ENCODE measurements around the gene SBK1.
"Not testable (repeated sequence)": the region's sequence is repeated elsewhere in the genome, so short reads cannot be mapped to it uniquely, and the experiment has no call there.

Gene SBK1

GRCh38 chr16:28291651-28292626 is at the start of gene SBK1:
Gene SBK1, plus strand, starts transcription at chr16:28292525. Its CDS starts 24,867 bp downstream, at chr16:28317392.
- DNase-seq (ENCODE audit: low read depth, low spot score), result no peak
- WGBS (ENCODE audit: insufficient coverage, insufficient read length), result no CpG with 5 or more reads among the region's 88 CpGs
- no peaks in the 10 kb centered on the region for H3K36me3 ChIP-seq (ENCODE audit: control insufficient read depth, insufficient read depth, low read length)
- H3K27me3 ChIP-seq (ENCODE audit: control insufficient read depth, insufficient read depth, low read length), result no peaks in the 10 kb centered on the region
- H3K9me3 ChIP-seq (ENCODE audit: control insufficient read depth, insufficient read depth, low read length), result no peaks in the 10 kb centered on the region
- no peak within 1 kb of the TSS for H3K27ac ChIP-seq (ENCODE audit: low read length)
- peak within 1 kb of the TSS; percentile 82 for H3K4me3 ChIP-seq (ENCODE audit: low read length)
- H3K4me1 ChIP-seq (ENCODE audit: control insufficient read depth, insufficient read depth, low read length), result 0 out of 2 replicates have a peak, but pooled peaks cover 2% of the 10 kb centered on the region

DNA sequence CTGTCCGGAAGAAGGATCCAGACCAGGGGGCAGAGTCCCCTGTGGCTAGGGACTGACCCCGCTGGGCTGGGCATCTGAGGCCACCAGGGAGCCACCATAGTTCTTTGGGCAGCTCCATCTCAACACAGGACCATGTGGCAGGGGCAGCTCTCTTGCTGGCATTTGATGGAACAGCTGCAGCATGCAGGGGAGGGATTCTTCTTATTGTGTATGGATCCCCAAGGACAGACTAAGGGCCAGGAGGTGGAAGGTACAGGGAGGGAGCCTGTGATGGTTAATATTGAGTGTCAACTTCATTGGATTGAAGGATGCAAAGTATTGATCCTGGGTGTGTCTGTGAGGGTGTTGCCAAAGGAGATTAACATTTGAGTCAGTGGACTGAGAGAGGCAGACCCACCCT is 42.8 kb upstream of the SBK1 start:
- not testable (repeated sequence) for H3K4me1 ChIP-seq (ENCODE audit: control insufficient read depth, insufficient read depth, low read length); DNase-seq (ENCODE audit: low read depth, low spot score); H3K4me3 ChIP-seq (ENCODE audit: low read length); H3K27ac ChIP-seq (ENCODE audit: low read length); H3K9me3 ChIP-seq (ENCODE audit: control insufficient read depth, insufficient read depth, low read length); H3K27me3 ChIP-seq (ENCODE audit: control insufficient read depth, insufficient read depth, low read length); H3K36me3 ChIP-seq (ENCODE audit: control insufficient read depth, insufficient read depth, low read length)
- no CpG with 5 or more reads among the region's 2 CpGs for WGBS (ENCODE audit: insufficient coverage, insufficient read length)

- no peak for DNase-seq (ENCODE audit: low read depth, low spot score)
- Histone ChIP-seq H3K4me3 (ENCODE audit: low read length) (no peak overlapping the region), H3K27ac (ENCODE audit: low read length) (no peak overlapping the region), H3K27me3 (ENCODE audit: control insufficient read depth, insufficient read depth, low read length) (no peaks in the 10 kb centered on the region), H3K36me3 (ENCODE audit: control insufficient read depth, insufficient read depth, low read length) (no peaks in the 10 kb centered on the region), H3K9me3 (ENCODE audit: control insufficient read depth, insufficient read depth, low read length) (no peaks in the 10 kb centered on the region), H3K4me1 (ENCODE audit: control insufficient read depth, insufficient read depth, low read length) (no peaks in the 10 kb centered on the region; the same call in 1 of the 2 replicates)
- no CpG with 5 or more reads among the region's 3 CpGs for WGBS (ENCODE audit: insufficient coverage, insufficient read length)
Measured at GRCh38 chr16:28250999-28251398, 41.3 kb upstream of the SBK1 start.

DNA sequence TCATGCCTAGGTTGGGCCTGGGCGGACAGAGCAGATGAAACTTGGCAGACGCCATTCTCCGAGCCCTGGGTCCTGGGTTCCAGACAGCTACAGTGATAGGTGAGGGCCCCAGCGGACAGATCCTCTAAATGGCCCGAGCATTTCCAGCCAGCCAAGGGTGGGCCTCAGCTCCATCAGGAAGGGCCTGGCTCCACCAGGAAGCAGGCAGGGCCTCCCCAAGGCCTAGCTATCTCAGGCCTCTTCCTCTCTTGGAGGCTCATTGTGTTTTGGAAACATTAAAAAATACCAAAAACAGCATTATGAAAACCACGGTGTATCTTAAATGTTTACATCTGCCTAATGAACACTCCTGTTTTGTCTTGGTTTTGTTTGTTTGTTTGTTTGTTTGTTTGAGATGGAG is 38.2 kb upstream of the SBK1 start:
- H3K27ac ChIP-seq (ENCODE audit: low read length), result no peak overlapping the region
- no peak overlapping the region for H3K4me3 ChIP-seq (ENCODE audit: low read length)
- no peaks in the 10 kb centered on the region for H3K36me3 ChIP-seq (ENCODE audit: control insufficient read depth, insufficient read depth, low read length)
- no CpG with 5 or more reads among the region's 6 CpGs for WGBS (ENCODE audit: insufficient coverage, insufficient read length)
- peaks cover 5% of the 10 kb centered on the region for H3K4me1 ChIP-seq (ENCODE audit: control insufficient read depth, insufficient read depth, low read length)
- no peaks in the 10 kb centered on the region; the same call in 1 of the 2 replicates for H3K27me3 ChIP-seq (ENCODE audit: control insufficient read depth, insufficient read depth, low read length)
- no peaks in the 10 kb centered on the region for H3K9me3 ChIP-seq (ENCODE audit: control insufficient read depth, insufficient read depth, low read length)
- DNase-seq (ENCODE audit: low read depth, low spot score), result no peak

DNA sequence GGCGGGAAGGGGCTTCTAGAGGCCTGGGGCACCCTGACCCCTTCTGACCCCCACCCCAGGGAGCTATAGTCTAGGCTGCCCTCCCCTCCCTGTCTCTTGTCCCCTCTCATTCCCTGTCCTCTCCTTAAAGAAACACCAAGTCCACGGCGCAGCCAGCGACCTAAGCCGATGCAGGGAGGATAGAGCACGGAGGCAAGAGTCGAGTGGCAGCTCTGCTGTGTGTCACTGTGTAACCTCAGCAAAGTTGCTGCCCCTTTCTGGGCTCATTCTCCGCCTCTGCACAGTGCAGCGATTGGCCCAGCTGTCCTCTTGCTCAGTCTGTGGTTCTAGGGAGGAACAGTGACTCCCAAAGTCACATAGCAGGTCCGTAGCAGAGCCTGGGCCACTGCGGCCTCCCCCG is 36.5 kb upstream of the SBK1 start:
- no peak overlapping the region for H3K4me3 ChIP-seq (ENCODE audit: low read length)
- H3K36me3 ChIP-seq (ENCODE audit: control insufficient read depth, insufficient read depth, low read length), result no peaks in the 10 kb centered on the region
- no peaks in the 10 kb centered on the region; the same call in 1 of the 2 replicates for H3K27me3 ChIP-seq (ENCODE audit: control insufficient read depth, insufficient read depth, low read length)
- H3K9me3 ChIP-seq (ENCODE audit: control insufficient read depth, insufficient read depth, low read length), result no peaks in the 10 kb centered on the region
- no peak for DNase-seq (ENCODE audit: low read depth, low spot score)
- H3K4me1 ChIP-seq (ENCODE audit: control insufficient read depth, insufficient read depth, low read length), result peaks cover 6% of the 10 kb centered on the region
- no peak overlapping the region for H3K27ac ChIP-seq (ENCODE audit: low read length)
- no CpG with 5 or more reads among the region's 12 CpGs for WGBS (ENCODE audit: insufficient coverage, insufficient read length)

DNA sequence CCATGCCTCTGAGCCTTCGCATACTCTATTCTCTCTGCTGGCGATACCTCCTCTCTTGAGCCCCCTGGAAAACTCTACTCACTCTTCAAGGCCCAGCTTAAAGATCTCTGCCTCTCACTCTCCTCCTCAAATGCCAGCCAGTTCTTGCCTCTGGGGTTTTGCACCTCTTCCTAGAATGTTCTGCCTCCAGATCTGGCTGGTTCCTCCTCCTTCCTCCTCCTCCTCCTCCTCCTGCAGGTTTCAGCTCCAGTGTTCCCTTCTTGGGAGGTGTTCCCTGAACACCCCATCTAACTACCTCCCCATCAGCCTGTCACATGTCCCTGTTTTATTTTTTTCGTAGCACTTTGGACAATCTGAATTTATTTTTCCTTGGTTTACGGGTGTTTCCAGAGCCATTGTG is 35.1 kb upstream of the SBK1 start:
- H3K9me3 ChIP-seq (ENCODE audit: control insufficient read depth, insufficient read depth, low read length), result no peaks in the 10 kb centered on the region
- WGBS (ENCODE audit: insufficient coverage, insufficient read length), result no CpG with 5 or more reads among the region's 4 CpGs
- H3K4me1 ChIP-seq (ENCODE audit: control insufficient read depth, insufficient read depth, low read length), result peaks cover 6% of the 10 kb centered on the region
- DNase-seq (ENCODE audit: low read depth, low spot score), result no peak
- no peaks in the 10 kb centered on the region; the same call in 1 of the 2 replicates for H3K27me3 ChIP-seq (ENCODE audit: control insufficient read depth, insufficient read depth, low read length)
- H3K27ac ChIP-seq (ENCODE audit: low read length), result no peak overlapping the region
- no peaks in the 10 kb centered on the region for H3K36me3 ChIP-seq (ENCODE audit: control insufficient read depth, insufficient read depth, low read length)
- H3K4me3 ChIP-seq (ENCODE audit: low read length), result no peak overlapping the region

GRCh38 chr16:28258567-28258966 is 33.8 kb upstream of the SBK1 start:
- Histone ChIP-seq H3K36me3 (ENCODE audit: control insufficient read depth, insufficient read depth, low read length) (no peaks in the 10 kb centered on the region), H3K4me1 (ENCODE audit: control insufficient read depth, insufficient read depth, low read length) (peaks cover 6% of the 10 kb centered on the region), H3K4me3 (ENCODE audit: low read length) (no peak overlapping the region), H3K27ac (ENCODE audit: low read length) (no peak overlapping the region), H3K9me3 (ENCODE audit: control insufficient read depth, insufficient read depth, low read length) (no peaks in the 10 kb centered on the region), H3K27me3 (ENCODE audit: control insufficient read depth, insufficient read depth, low read length) (no peaks in the 10 kb centered on the region; the same call in 1 of the 2 replicates)
- DNase-seq (ENCODE audit: low read depth, low spot score), result no peak
- WGBS (ENCODE audit: insufficient coverage, insufficient read length), result no CpG with 5 or more reads among the region's 18 CpGs

- H3K4me1 ChIP-seq (ENCODE audit: control insufficient read depth, insufficient read depth, low read length), result peaks cover 6% of the 10 kb centered on the region
- DNase-seq (ENCODE audit: low read depth, low spot score), result no peak
- H3K27ac ChIP-seq (ENCODE audit: low read length), result no peak overlapping the region
- no CpG with 5 or more reads among the region's 29 CpGs for WGBS (ENCODE audit: insufficient coverage, insufficient read length)
- H3K9me3 ChIP-seq (ENCODE audit: control insufficient read depth, insufficient read depth, low read length), result no peaks in the 10 kb centered on the region
- H3K27me3 ChIP-seq (ENCODE audit: control insufficient read depth, insufficient read depth, low read length), result no peaks in the 10 kb centered on the region; the same call in 1 of the 2 replicates
- no peak overlapping the region for H3K4me3 ChIP-seq (ENCODE audit: low read length)
- H3K36me3 ChIP-seq (ENCODE audit: control insufficient read depth, insufficient read depth, low read length), result no peaks in the 10 kb centered on the region
Measured at GRCh38 chr16:28259091-28259780, 33.1 kb upstream of the SBK1 start.

DNA sequence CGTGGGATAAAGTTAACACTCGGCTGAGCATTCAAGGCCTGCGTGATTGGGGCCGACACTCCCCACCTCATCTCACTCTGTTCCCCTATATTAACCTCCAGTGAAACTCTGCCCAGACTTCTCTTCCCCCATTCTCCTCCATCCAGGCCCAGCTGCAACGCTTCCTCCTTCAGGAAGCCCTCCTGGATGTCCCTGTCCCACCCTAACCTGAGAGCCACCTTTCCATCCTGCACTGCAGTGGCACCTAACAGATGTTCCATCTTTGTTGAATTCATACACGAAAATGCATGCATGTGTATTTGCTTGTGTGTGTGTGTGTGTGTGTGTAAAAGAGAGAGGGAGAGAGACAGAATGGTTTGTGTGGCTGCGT is 32.6 kb upstream of the SBK1 start:
- WGBS (ENCODE audit: insufficient coverage, insufficient read length), result no CpG with 5 or more reads among the region's 7 CpGs
- H3K4me3 ChIP-seq (ENCODE audit: low read length), result no peak overlapping the region
- H3K36me3 ChIP-seq (ENCODE audit: control insufficient read depth, insufficient read depth, low read length), result no peaks in the 10 kb centered on the region
- no peaks in the 10 kb centered on the region for H3K9me3 ChIP-seq (ENCODE audit: control insufficient read depth, insufficient read depth, low read length)
- no peak overlapping the region for H3K27ac ChIP-seq (ENCODE audit: low read length)
- H3K27me3 ChIP-seq (ENCODE audit: control insufficient read depth, insufficient read depth, low read length), result no peaks in the 10 kb centered on the region; the same call in 1 of the 2 replicates
- no peak for DNase-seq (ENCODE audit: low read depth, low spot score)
- H3K4me1 ChIP-seq (ENCODE audit: control insufficient read depth, insufficient read depth, low read length), result peaks cover 6% of the 10 kb centered on the region

DNA sequence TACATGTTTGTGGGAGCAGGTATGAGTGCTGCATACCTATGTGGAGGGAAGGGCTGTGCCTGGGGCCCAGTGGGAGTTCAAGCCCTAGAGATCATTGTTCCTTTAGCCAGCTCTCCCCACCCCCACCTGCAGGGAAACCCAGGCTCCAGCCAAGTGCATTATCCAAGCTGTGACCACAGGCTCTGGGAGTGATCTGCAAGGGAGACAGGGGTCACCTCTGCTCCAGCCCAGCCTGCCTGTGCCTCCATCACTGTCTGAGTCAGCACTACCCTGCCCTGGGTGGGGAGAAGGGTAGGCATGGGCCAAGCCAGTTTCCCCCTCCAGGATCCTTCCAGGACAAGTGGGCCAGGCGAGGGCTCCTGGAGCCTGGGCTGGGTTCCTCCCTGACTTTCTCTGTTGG is 32.1 kb upstream of the SBK1 start:
- Histone ChIP-seq H3K4me3 (ENCODE audit: low read length) (no peak overlapping the region), H3K36me3 (ENCODE audit: control insufficient read depth, insufficient read depth, low read length) (no peaks in the 10 kb centered on the region), H3K27me3 (ENCODE audit: control insufficient read depth, insufficient read depth, low read length) (no peaks in the 10 kb centered on the region; the same call in 1 of the 2 replicates), H3K4me1 (ENCODE audit: control insufficient read depth, insufficient read depth, low read length) (peaks cover 6% of the 10 kb centered on the region), H3K27ac (ENCODE audit: low read length) (no peak overlapping the region), H3K9me3 (ENCODE audit: control insufficient read depth, insufficient read depth, low read length) (no peaks in the 10 kb centered on the region)
- WGBS (ENCODE audit: insufficient coverage, insufficient read length), result no CpG with 5 or more reads among the region's 1 CpG
- no peak for DNase-seq (ENCODE audit: low read depth, low spot score)
